GM18508 (cell line): ENCODE data around the gene TP73.

Experiments
- ATAC-seq: cut with Tn5 transposase; IDR thresholded peaks from one replicate; pipeline ENCODE4 v1.9.1; 2021; ENCODE audit warnings: moderate number of reproducible peaks; ENCODE audit not compliant: insufficient read depth, unreplicated experiment

TP73 gene

GRCh38 chr1:3700631-3701030, 48.3 kb downstream of the TP73 start:
- no peak for ATAC-seq

DNA sequence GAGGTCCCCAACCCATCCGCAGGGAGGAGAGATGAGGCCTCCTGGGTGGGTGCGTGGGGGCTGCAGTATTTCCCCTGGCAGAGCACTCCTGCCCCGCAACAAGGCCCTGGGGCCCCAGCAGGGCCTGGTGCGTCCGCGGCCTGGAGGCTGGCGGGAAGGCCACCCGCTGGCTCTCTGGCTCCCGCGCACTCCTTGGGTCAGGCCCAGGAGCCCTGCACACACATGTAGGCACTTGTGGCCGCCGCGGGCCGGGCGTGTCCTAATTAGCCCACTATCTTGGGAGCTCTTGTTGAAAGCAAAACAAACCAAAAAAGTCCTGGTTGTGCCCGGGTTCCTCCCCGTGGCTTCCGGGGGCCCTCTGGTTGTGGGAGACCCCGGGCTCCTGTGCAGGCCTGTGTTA, 50.2 kb downstream of the TP73 start:
- no peak for ATAC-seq

DNA sequence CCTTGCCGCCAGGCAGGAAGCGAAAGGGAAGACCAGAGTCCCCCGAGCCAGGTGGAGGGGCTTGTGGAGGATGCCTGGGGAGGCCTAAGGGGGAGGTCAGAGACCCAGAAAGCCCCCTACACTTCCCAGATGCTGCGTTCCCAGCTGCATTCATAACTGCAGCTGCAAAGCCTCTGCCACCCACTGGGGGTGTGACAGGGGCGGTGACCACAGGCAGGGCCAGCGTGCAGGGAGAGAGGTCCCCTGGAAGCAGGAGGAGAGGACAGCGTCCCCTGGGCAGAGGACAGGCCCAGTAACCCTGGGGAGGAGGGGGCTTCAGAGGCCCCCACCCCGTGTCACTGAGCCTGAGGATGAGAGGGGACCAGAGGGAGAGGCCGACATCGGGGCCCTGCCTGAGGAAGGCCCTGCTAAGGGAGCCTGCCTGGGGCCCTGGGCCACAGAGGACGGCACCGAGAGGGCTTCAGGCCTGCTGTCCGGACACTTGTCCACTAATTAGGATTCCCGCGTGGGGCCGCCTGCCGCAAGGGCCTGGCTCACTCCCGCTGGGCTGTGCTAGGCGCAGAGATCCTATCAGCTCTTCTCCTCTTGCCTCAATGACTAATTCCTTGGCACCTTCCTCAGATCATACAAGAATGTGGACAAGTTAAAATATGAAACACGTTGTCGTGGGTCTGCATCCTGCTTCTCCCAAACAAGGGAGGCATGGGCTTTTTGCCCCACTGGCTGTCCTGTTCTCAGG, 50.8 kb downstream of the TP73 start:
- no peak for ATAC-seq

GRCh38 chr1:3703786-3704371, 51.6 kb downstream of the TP73 start:
- ATAC-seq, result no peak

DNA sequence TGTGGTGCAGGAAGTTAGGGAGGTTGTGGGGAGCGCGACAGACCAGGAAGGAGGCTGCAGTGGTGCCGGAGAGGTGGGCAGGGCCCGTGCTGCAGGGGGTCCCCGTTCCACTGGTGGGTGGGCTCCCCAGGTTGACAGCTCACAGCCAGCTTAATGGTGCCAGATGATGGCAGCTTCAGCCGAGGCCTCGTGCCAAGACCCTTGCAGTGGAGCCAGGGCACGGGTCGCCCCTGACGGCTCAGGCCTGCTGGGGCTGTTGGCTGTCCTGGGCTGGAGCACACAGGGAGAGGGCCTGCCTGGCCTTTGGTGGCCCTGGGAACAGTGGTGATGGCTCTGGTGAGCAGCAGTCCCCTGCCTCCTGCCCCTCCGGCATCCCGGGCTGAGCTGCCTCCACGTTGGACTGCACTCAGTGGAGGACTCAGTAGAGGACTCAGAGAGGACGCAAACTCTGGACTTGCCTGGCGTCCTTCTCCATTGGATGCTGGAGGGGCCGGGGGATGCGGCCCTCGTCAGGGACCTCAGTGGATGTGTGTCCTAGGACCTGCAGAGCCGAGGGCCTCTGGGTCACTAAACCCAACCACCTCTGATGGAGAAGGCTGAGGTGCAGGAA, 53.1 kb downstream of the TP73 start:
- ATAC-seq, result no peak

DNA sequence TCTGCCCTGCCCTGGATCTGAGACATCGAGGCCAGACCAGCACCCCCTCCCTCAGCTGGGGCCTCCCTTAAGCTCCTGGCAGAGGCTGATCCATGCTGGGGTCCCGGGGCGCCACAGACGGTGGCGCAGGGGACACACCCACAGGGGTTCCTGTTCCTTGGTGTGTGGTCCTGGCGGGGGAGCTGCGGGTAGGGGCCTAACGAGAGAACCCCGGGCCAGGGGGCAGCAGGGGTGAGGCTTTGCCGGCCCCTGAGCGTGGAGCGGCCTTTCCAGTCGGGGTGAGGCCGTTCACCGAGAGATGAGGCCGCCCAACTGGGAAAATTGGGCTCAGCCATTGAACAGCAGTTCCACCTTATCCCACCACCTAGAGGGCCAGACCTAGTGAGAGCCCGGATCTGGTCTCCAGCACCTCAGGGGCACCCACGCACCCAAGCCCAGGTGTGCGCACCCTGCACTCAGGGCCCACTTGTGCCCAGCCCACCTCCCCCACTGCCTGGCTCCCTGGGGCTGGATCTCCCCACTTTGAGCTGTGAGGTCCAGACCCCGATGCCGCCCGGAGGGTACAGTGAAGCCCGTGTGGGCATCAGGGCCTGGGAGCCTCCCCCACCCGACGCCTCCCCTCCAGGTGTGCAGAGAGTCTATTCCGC, 54.5 kb downstream of the TP73 start:
- ATAC-seq, result no peak

DNA sequence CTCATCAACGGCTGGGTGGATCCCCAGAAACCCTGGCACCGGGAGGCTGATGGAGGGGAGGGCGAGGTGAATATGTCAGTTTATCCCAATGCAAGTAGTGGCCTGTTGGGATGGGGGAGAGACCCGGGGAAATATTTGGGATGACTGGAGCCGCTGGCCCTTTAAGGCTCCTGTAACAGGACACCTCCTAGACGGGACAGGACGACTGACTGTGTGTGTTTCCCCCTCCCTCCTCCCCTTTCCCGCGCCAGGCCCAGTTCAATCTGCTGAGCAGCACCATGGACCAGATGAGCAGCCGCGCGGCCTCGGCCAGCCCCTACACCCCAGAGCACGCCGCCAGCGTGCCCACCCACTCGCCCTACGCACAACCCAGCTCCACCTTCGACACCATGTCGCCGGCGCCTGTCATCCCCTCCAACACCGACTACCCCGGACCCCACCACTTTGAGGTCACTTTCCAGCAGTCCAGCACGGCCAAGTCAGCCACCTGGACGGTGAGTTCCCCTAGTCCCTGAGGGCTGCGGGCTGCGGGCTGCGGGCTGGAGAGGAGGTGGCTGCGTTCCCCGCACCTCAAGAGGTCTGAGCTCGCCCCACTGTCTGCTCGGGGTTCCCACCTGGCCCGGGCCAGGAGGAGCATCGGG, 55.1 kb downstream of the TP73 start:
- no peak for ATAC-seq

DNA sequence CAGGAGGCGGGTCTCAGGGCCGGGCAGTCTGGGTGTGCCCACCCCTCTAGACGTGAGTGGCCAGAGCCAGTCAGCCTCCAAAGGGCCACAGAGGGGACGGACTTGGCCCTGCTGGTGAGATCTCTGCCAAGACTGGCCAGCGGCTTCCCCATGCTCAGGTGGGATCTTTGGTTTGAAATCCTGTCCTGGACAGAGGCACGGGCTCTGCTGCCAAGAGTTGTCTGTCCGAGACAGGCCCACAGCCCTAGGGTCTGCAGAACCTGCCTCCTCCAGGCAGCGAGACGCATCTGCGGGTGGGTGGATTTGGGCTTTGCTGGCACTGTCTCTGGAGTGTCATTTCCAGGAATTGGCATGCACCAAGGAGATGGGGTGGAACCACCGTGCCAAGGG, 55.6 kb downstream of the TP73 start:
- no peak for ATAC-seq

DNA sequence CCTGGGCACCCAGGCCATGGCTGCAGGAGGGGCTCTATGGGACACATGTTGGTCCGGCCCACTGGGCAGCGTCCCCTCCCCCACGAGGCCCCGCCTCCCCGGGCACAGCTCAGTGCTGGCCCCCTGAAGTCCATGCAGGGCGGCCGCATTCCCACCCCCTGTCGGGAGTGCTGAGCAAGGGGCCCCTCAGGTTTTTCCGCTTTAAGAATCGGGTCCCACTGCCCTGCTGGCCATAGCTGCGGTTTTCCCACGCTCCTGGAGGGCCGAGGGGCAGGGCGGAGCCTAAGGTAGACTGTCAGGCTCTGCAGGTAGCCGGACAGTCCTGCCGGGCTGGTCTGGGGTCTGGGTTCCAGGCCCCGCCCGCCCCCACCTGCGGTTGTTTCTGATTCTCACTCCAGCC, 56.5 kb downstream of the TP73 start:
- ATAC-seq, result no peak

GRCh38 chr1:3710251-3710650, 57.9 kb downstream of the TP73 start:
- ATAC-seq, result no peak

DNA sequence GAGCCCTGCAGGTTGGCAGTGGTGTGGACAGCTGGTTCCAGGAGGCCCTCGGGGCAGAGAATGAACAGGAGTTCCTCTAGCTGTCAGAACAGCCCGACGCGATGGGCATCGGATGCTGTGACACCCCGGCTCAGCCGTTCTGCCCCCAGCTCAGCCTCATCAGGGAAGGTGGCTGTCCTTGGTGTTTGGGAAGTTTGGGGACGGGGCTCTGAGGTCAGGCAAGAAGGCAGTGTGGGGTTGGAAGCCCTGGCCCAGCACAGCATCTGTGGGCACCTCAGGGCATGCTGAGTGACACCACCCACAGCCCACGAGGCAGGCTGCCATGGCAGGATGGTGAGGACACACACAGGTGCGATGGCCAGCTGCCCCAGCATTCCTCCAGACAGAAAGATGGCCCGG, 59.1 kb downstream of the TP73 start:
- no peak for ATAC-seq

GRCh38 chr1:3711780-3712451, 59.6 kb downstream of the TP73 start:
- no peak for ATAC-seq

DNA sequence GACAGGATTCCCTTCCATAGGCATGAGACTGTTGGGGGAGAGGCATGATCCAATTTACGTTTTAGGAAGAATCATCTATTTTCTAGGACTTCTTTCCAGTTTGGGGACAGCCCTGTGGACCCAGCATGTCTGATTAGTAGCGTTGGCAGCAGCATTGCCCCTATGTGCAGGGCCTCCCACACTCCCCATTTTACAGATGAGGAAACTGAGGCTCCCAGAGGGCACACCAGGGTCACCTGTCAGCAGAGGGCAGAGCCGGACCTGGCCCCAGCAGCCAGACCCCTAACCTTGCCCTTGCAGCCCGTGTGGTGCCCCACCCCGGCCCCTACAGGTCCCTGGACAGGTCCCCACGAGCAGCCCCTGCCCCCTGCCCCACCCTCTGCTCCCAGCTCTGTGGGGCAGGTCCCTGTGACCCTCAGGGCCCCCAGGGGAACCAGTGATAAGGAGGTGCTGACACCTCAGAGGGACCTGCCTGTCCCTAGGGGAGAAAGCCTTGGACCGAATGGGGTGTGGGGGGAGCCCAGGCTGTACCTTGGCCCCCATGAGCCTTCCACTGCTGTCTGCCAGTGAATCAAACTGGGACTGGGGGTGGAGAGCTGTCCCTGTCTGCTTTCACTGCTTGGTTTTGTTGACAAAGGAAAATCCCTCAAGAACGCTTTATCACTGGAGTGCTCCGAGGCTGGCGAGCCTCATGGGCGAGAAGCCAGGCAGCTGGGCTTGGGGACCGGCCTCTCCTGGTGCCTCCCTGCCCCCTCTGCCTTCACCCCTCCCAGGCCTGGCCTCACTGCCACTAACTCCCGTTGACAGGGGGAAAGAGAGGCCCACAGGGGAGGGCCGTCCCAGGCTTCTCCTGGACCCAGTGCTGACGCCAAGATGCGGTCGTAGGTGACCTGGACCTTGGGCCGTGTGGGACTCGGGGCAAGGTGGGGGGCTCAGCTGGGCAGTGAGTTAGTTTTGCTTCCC, 60.5 kb downstream of the TP73 start:
- ATAC-seq, result no peak

- no peak for ATAC-seq
Observed at GRCh38 chr1:3713840-3714239, 61.5 kb downstream of the TP73 start.

DNA sequence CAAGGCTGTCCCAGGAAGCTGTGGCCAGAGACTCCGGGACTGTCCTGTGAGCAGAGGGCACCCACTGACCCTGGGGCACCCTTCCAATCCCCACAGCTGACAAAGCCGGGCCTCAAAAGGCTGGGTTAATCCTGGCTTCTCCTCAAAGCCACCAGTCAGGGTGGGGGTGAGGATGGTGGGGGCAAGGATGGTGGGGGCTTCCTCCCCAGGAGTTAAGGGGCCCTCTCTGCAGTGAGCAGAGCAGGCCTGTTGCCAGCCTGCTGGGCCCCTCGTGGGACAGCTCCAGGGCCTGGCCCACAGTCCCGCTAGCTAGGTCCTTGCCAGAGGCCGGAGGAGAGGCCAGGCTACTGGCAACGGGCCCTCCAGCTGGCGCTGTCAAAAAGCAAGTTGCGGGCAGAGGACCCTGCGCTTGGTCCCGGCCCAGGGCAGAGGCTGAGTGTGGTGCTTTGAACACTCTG, 62.0 kb downstream of the TP73 start:
- ATAC-seq, result no peak

DNA sequence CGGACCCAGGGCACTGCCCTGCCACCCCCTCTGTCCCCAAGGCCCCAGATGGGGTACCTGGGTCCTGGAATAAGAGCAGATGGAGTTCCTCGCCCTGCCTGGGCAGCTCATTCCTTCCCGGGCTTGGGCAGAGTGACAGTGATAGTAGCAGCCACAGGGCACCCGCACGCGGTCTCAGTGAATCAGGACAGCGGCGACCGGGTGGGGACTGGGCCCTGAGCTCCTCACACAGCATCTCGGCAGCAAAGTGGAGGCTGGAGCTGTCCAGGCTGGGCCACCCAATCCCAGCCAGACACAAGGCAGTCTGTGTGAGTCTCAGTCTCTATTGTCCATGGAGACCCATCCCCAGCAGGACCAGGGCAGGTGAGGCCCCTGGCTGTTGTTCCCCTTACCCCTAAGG, 62.5 kb downstream of the TP73 start:
- ATAC-seq, result no peak

GRCh38 chr1:3716351-3716750, 64.0 kb downstream of the TP73 start:
- ATAC-seq, result no peak

DNA sequence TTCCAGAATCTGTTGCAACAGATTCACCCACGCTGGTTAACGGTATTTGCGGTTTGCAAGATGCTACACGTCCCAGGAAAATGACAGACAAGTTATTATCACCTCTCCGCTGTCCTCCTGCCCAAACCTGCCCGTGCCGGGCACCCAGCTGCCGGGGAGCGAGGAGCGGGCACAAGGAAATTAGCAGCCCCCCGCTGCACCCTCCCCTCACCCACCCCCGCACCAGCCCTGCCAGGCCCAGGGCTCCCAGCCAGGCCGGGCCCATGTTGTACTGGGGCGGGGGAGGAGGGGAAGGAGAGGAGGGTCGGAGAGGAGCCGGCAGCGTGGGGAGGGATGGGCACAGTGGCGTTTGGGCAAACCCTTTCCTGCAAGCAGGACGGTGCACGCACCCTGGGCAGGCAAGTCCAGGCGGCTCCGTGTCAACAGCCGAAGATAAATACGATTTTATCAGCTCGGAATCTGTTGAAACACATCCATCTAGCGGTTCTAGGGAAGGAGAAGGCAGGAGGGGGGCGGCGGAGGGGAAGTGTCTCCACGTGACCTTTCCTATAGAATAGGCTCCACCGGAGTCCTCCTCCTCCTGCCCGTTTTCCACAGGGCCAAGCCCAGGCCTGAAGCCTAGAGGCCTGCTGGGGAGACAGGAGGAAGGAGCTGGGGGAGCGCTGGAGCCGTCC, 64.9 kb downstream of the TP73 start:
- no peak for ATAC-seq
